ENCODE data around the gene DERA.
"Not testable (repeated sequence)": the region's sequence is repeated elsewhere in the genome, so short reads cannot be mapped to it uniquely, and the experiment has no call there.

The DERA gene

DNA sequence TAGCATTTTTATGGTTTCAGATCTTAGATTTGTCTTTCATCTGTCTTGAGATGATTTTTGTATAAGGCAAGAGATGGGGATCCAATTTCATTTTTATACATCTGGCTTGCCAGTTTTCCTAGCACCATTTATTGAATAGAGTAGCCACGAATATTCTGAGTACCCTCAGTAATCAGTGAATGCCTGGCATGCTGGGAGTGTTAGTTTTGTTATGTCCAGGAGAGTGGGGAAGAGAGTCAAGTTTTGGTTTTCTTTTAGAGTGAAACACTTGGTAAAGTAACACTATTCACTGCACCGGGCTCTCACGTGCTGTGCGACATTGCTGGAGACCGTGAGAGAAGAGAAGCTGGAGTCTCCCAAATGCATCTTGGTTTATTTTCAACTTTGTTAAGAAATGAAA is 31.3 kb downstream of the DERA start:
- no peak overlapping the region for H3K9ac ChIP-seq (ENCODE audit: low read length)
- H3K4me3 ChIP-seq (ENCODE audit: low read depth, low read length, poor library complexity, severe bottlenecking): no peak overlapping the region
- H3K79me2 ChIP-seq (ENCODE audit: insufficient read depth, low read length): peaks cover 5% of the 10 kb centered on the region; the same call in 1 of the 2 replicates
- H4K20me1 ChIP-seq (ENCODE audit: insufficient read depth, low read length): no peaks in the 10 kb centered on the region
- H3K36me3 ChIP-seq (ENCODE audit: insufficient read depth, low read length): no peaks in the 10 kb centered on the region
- H3K27ac ChIP-seq (ENCODE audit: low read depth, low read length, poor library complexity, severe bottlenecking): no peak overlapping the region
- no peak overlapping the region for H3K4me2 ChIP-seq (ENCODE audit: low read length)
- H3K9me3 ChIP-seq (ENCODE audit: low read length): peaks cover 4% of the 10 kb centered on the region; the same call in 1 of the 2 replicates
- no peak overlapping the region for H2AFZ ChIP-seq (ENCODE audit: low read length)
- H3K27me3 ChIP-seq (ENCODE audit: insufficient read depth, low read length): no peaks in the 10 kb centered on the region
- no peaks in the 10 kb centered on the region for H3K4me1 ChIP-seq (ENCODE audit: insufficient read depth, low read length, severe bottlenecking)
- TF ChIP-seq EZH2 (IDR thresholded peaks at IDR 0.05; ENCODE audit: borderline replicate concordance, low read length): no peak
- TF ChIP-seq, protein P1, sequence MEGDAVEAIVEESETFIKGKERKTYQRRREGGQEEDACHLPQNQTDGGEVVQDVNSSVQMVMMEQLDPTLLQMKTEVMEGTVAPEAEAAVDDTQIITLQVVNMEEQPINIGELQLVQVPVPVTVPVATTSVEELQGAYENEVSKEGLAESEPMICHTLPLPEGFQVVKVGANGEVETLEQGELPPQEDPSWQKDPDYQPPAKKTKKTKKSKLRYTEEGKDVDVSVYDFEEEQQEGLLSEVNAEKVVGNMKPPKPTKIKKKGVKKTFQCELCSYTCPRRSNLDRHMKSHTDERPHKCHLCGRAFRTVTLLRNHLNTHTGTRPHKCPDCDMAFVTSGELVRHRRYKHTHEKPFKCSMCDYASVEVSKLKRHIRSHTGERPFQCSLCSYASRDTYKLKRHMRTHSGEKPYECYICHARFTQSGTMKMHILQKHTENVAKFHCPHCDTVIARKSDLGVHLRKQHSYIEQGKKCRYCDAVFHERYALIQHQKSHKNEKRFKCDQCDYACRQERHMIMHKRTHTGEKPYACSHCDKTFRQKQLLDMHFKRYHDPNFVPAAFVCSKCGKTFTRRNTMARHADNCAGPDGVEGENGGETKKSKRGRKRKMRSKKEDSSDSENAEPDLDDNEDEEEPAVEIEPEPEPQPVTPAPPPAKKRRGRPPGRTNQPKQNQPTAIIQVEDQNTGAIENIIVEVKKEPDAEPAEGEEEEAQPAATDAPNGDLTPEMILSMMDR (IDR thresholded peaks at IDR 0.05; ENCODE audit: low read length): no peak
- H3F3A ChIP-seq (ENCODE audit: insufficient read depth, low read length): no peaks in the 10 kb centered on the region
- no peaks in the 10 kb centered on the region for H3K9me2 ChIP-seq (ENCODE audit: low read depth, low read length)

DNA sequence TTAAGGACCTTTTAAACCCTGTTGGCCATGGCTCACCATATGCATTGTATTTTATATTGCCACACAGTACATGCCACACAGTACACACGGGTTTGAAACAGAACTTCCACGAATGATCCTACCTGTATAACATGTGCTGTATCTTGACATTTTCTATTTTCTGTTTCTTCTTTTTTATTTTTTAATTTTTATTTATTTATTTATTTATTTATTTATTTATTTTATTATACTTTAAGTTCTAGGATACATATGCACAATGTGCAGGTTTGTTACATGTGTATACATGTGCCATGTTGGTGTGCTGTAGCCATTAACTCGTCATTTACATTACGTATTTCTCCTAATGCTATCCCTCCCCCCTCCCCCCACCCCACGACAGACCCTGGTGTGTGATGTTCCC is 32.4 kb downstream of the DERA start:
- H2AFZ ChIP-seq (ENCODE audit: low read length); H3K27ac ChIP-seq (ENCODE audit: low read depth, low read length, poor library complexity, severe bottlenecking); H3F3A ChIP-seq (ENCODE audit: insufficient read depth, low read length); H3K27me3 ChIP-seq (ENCODE audit: insufficient read depth, low read length); H3K4me1 ChIP-seq (ENCODE audit: insufficient read depth, low read length, severe bottlenecking); H3K36me3 ChIP-seq (ENCODE audit: insufficient read depth, low read length); H3K9me2 ChIP-seq (ENCODE audit: low read depth, low read length); H4K20me1 ChIP-seq (ENCODE audit: insufficient read depth, low read length); H3K9me3 ChIP-seq (ENCODE audit: low read length); H3K4me3 ChIP-seq (ENCODE audit: low read depth, low read length, poor library complexity, severe bottlenecking); H3K4me2 ChIP-seq (ENCODE audit: low read length); H3K79me2 ChIP-seq (ENCODE audit: insufficient read depth, low read length); H3K9ac ChIP-seq (ENCODE audit: low read length): not testable (repeated sequence)

DNA sequence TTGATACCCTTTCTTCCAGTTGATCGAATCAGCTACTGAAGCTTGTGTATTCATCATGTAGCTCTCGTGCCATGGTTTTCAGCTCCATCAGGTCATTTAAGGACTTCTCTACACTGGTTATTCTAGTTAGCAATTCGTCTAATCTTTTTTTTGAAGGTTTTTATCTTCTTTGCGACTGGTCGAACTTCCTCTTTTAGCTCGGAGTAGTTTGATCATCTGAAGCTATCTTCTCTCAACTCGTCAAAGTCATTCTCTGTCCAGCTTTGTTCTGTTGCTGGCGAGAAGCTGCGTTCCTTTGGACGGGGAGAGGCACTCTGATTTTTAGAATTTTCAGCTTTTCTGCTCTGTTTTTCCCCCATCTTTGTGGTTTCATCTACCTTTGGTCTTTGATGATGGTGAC is 37.3 kb downstream of the DERA start:
- not testable (repeated sequence) for H3K27me3 ChIP-seq (ENCODE audit: insufficient read depth, low read length); H3K4me2 ChIP-seq (ENCODE audit: low read length); H2AFZ ChIP-seq (ENCODE audit: low read length); H3F3A ChIP-seq (ENCODE audit: insufficient read depth, low read length); H3K9ac ChIP-seq (ENCODE audit: low read length); H3K9me2 ChIP-seq (ENCODE audit: low read depth, low read length); H4K20me1 ChIP-seq (ENCODE audit: insufficient read depth, low read length); H3K9me3 ChIP-seq (ENCODE audit: low read length); H3K79me2 ChIP-seq (ENCODE audit: insufficient read depth, low read length); H3K4me3 ChIP-seq (ENCODE audit: low read depth, low read length, poor library complexity, severe bottlenecking); H3K4me1 ChIP-seq (ENCODE audit: insufficient read depth, low read length, severe bottlenecking); H3K27ac ChIP-seq (ENCODE audit: low read depth, low read length, poor library complexity, severe bottlenecking); H3K36me3 ChIP-seq (ENCODE audit: insufficient read depth, low read length)

DNA sequence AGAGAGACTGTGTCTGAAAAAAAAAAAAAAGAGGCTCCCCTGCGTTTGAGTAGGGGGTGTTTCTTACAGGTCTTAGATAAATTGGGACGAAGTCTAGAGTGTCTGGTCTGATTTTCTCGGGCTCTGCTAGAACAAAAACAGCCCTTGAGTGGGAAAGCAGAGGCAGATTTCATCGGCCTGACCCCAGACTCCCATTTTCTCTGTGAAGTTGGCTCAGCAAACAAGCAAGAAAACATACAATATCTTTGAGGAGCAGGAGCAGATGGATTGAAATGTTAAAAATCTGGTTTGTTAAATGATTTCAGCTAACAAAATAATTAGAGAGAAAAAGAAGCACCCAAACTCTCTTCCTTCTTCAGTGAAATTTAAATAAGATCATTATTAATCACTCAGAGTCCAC is 44.1 kb downstream of the DERA start:
- H3F3A ChIP-seq (ENCODE audit: insufficient read depth, low read length): no peaks in the 10 kb centered on the region
- no peak for TF ChIP-seq EZH2 (IDR thresholded peaks at IDR 0.05; ENCODE audit: borderline replicate concordance, low read length)
- TF ChIP-seq, protein P1 (IDR thresholded peaks at IDR 0.05; ENCODE audit: low read length): no peak
- H3K36me3 ChIP-seq (ENCODE audit: insufficient read depth, low read length): no peaks in the 10 kb centered on the region
- H3K79me2 ChIP-seq (ENCODE audit: insufficient read depth, low read length): no peaks in the 10 kb centered on the region
- no peaks in the 10 kb centered on the region for H3K9me3 ChIP-seq (ENCODE audit: low read length)
- no peak overlapping the region for H3K4me2 ChIP-seq (ENCODE audit: low read length)
- H3K4me1 ChIP-seq (ENCODE audit: insufficient read depth, low read length, severe bottlenecking): no peaks in the 10 kb centered on the region
- no peak overlapping the region for H3K9ac ChIP-seq (ENCODE audit: low read length)
- H3K9me2 ChIP-seq (ENCODE audit: low read depth, low read length): no peaks in the 10 kb centered on the region
- no peak overlapping the region for H3K27ac ChIP-seq (ENCODE audit: low read depth, low read length, poor library complexity, severe bottlenecking)
- H2AFZ ChIP-seq (ENCODE audit: low read length): no peak overlapping the region
- no peaks in the 10 kb centered on the region for H3K27me3 ChIP-seq (ENCODE audit: insufficient read depth, low read length)
- H3K4me3 ChIP-seq (ENCODE audit: low read depth, low read length, poor library complexity, severe bottlenecking): no peak overlapping the region
- no peaks in the 10 kb centered on the region for H4K20me1 ChIP-seq (ENCODE audit: insufficient read depth, low read length)

All from OCI-LY1 (cell line).